Keratinocyte (primary cell): ENCODE results near the gene CD79A. TPM values are rescaled to one million over a fixed set of nuclear protein-coding genes. Genes with fewer than 3 reads are reported as not detected.

Experiments
- DNase-seq: peaks from one replicate; pipeline ENCODE4 v3.0.0-alpha.2; 2011; ENCODE audit warnings: low read depth, missing footprints, low spot score
- FAIRE-seq: peaks from 2 replicates; lab custom pipeline; 2011; peaks lifted over from hg19 to GRCh38; lab: Jason Lieb, UNC
- H2AFZ ChIP-seq: 2 replicates; pipeline ENCODE4 v1.6.0; 2012; ENCODE audit warnings: low read length, control low read depth, inconsistent platforms; ENCODE audit not compliant: control insufficient read depth
- H3K27ac ChIP-seq: 2 replicates; pipeline ENCODE4 v1.5.1; 2011; ENCODE audit warnings: low read length; ENCODE audit not compliant: control insufficient read depth, insufficient read depth
- H3K27me3 ChIP-seq: 3 replicates; pipeline ENCODE4 v1.6.0; 2011; ENCODE audit warnings: low read length; ENCODE audit not compliant: control insufficient read depth, insufficient read depth; ENCODE audit errors: extremely low read depth
- H3K36me3 ChIP-seq, 2 experiments: 2 replicates in 1 of 2; 3 replicates in 1 of 2; pipeline ENCODE4 v1.5.1; 2011; ENCODE audit warnings: low read length in 2 of 2, mild to moderate bottlenecking in 1 of 2; ENCODE audit not compliant: control insufficient read depth in 2 of 2, insufficient read depth in 2 of 2; ENCODE audit errors: extremely low read depth in 1 of 2
- H3K4me1 ChIP-seq: 3 replicates; pipeline ENCODE4 v1.5.1; 2011; ENCODE audit warnings: low read length; ENCODE audit not compliant: control insufficient read depth, insufficient read depth; ENCODE audit errors: extremely low read depth
- H3K4me2 ChIP-seq: 3 replicates; pipeline ENCODE4 v1.6.0; 2011; ENCODE audit warnings: low read depth, low read length; ENCODE audit not compliant: control insufficient read depth, insufficient read depth; ENCODE audit errors: extremely low read depth
- H3K4me3 ChIP-seq, 3 experiments: fragments of 200-600 bp in 1 of 3; sonication (generic) in 1 of 3; 2 replicates in 2 of 3; 3 replicates in 1 of 3; pipeline ENCODE4 v1.5.1; 2011 to 2016; ENCODE audit warnings: low read length in 3 of 3, mild to moderate bottlenecking in 3 of 3, control low read depth in 2 of 3, inconsistent platforms in 1 of 3, low read depth in 1 of 3, mixed read lengths in 1 of 3, mixed run types in 1 of 3, moderate library complexity in 1 of 3; ENCODE audit not compliant: control insufficient read depth in 2 of 3, insufficient read depth in 2 of 3; ENCODE audit errors: extremely low read depth in 1 of 3
- H3K79me2 ChIP-seq: 2 replicates; pipeline ENCODE4 v1.6.0; 2012; ENCODE audit warnings: low read length; ENCODE audit not compliant: control insufficient read depth, insufficient read depth
- H3K9ac ChIP-seq: 3 replicates; pipeline ENCODE4 v1.6.0; 2011; ENCODE audit warnings: low read length; ENCODE audit not compliant: control insufficient read depth, insufficient read depth; ENCODE audit errors: extremely low read depth
- H3K9me1 ChIP-seq: 3 replicates; pipeline ENCODE4 v1.6.0; 2011; ENCODE audit warnings: low read length; ENCODE audit not compliant: control insufficient read depth, insufficient read depth; ENCODE audit errors: extremely low read depth
- H3K9me3 ChIP-seq: 2 replicates; pipeline ENCODE4 v1.5.1; 2012; ENCODE audit warnings: low read depth, low read length; ENCODE audit not compliant: control insufficient read depth
- H4K20me1 ChIP-seq: 3 replicates; pipeline ENCODE4 v1.6.0; 2011; ENCODE audit warnings: low read length; ENCODE audit not compliant: control insufficient read depth, insufficient read depth; ENCODE audit errors: extremely low read depth
- EZH2 ChIP-seq: IDR thresholded peaks from one replicate; pipeline ENCODE4 v1.6.1; 2012; ENCODE audit warnings: inconsistent platforms, mild to moderate bottlenecking, low read length, moderate library complexity
- dilution Hi-C: fragments of 300-500 bp; cut with MboI; formaldehyde crosslinking; loops from one replicate; pipeline ENCODE4 v1.7.0; 2020; ENCODE audit warnings: low sequenced_read_pairs; ENCODE audit not compliant: extremely low pct_ligation_motif_present
- polyA plus RNA-seq, 5 experiments: library from polyadenylated mRNA; depleted of rRNA in 3 of 5; stranded (reverse) in 3 of 5; stranded (forward) in 1 of 5; unstranded in 1 of 5; fragments of >200 nt; gene quantifications; 1 replicate in 1 of 5; 2 replicates in 3 of 5; 3 replicates in 1 of 5; pipeline versions ENCODE4 v1.2.1 to v1.2.3, GENCODE V29; 2011 to 2012; ENCODE audit warnings: missing spikeins in 2 of 5, low read depth in 1 of 5, low replicate concordance in 1 of 5
- TF ChIP-seq, protein P1 (sequence below), 3 experiments: IDR thresholded peaks in 1 of 3; conservative IDR thresholded peaks in 1 of 3; optimal IDR thresholded peaks in 1 of 3; 2 replicates in 2 of 3; 3 replicates in 1 of 3; pipeline versions ENCODE3 to v1.5.1; 2011; ENCODE audit warnings: low read length in 3 of 3, mild to moderate bottlenecking in 3 of 3, moderate library complexity in 2 of 3, control low read depth in 1 of 3, inconsistent platforms in 1 of 3; ENCODE audit not compliant: insufficient read depth in 2 of 3; ENCODE audit errors: extremely low read depth in 1 of 3

Gene CD79A
- polyA plus RNA-seq, 1 donor (not counting 4 experiments of a cell fraction or from before 2014, with no cell fraction given): 0.07 TPM

DNA sequence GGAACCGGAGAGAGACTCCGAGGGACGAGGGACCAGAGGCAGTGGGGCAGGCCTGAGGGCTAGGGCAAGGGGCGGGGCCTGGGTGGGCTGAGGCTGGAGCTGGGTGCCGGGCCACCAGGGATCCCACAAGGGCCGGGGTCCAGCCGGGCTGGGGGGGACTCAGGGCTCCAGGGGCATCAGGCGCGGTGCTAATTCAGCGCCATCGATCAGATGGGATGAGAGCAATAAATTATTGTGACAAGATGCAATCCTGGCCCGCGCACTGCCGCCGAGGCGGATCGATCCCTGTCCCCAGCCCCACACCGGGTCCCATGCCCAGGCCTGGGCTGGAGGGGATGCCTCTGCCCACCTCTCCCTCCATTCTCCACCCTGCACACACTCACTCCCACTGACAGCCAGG, 45.5 kb downstream of the CD79A start:
- H3K9me1 ChIP-seq: no peaks in the 10 kb centered on the region
- dilution Hi-C loops: no loop called here
- DNase-seq (no peak), FAIRE-seq (no peak)
- peaks cover 8% of the 10 kb centered on the region for H3K9me3 ChIP-seq
- TF ChIP-seq EZH2: no peak
- TF ChIP-seq, protein P1, sequence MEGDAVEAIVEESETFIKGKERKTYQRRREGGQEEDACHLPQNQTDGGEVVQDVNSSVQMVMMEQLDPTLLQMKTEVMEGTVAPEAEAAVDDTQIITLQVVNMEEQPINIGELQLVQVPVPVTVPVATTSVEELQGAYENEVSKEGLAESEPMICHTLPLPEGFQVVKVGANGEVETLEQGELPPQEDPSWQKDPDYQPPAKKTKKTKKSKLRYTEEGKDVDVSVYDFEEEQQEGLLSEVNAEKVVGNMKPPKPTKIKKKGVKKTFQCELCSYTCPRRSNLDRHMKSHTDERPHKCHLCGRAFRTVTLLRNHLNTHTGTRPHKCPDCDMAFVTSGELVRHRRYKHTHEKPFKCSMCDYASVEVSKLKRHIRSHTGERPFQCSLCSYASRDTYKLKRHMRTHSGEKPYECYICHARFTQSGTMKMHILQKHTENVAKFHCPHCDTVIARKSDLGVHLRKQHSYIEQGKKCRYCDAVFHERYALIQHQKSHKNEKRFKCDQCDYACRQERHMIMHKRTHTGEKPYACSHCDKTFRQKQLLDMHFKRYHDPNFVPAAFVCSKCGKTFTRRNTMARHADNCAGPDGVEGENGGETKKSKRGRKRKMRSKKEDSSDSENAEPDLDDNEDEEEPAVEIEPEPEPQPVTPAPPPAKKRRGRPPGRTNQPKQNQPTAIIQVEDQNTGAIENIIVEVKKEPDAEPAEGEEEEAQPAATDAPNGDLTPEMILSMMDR (optimal IDR thresholded peaks at IDR 0.05 in 1 of 3, IDR thresholded peaks at IDR 0.05 in 1 of 3, conservative IDR thresholded peaks at IDR 0.05 in 1 of 3; ENCODE audit: extremely low read depth in 1 of 3, insufficient read depth in 2 of 3, low read length in 3 of 3): no peak
- no peaks in the 10 kb centered on the region for H3K36me3 ChIP-seq
- no peak overlapping the region for H3K4me3 ChIP-seq
- no peak overlapping the region for H2AFZ ChIP-seq
- H3K27ac ChIP-seq: no peak overlapping the region
- H3K9ac ChIP-seq: no peak overlapping the region
- no peaks in the 10 kb centered on the region for H3K4me1 ChIP-seq
- H3K79me2 ChIP-seq: no peaks in the 10 kb centered on the region
- H4K20me1 ChIP-seq: peaks cover 6% of the 10 kb centered on the region
- H3K4me2 ChIP-seq: no peak overlapping the region
- peaks cover 79% of the 10 kb centered on the region for H3K27me3 ChIP-seq

DNA sequence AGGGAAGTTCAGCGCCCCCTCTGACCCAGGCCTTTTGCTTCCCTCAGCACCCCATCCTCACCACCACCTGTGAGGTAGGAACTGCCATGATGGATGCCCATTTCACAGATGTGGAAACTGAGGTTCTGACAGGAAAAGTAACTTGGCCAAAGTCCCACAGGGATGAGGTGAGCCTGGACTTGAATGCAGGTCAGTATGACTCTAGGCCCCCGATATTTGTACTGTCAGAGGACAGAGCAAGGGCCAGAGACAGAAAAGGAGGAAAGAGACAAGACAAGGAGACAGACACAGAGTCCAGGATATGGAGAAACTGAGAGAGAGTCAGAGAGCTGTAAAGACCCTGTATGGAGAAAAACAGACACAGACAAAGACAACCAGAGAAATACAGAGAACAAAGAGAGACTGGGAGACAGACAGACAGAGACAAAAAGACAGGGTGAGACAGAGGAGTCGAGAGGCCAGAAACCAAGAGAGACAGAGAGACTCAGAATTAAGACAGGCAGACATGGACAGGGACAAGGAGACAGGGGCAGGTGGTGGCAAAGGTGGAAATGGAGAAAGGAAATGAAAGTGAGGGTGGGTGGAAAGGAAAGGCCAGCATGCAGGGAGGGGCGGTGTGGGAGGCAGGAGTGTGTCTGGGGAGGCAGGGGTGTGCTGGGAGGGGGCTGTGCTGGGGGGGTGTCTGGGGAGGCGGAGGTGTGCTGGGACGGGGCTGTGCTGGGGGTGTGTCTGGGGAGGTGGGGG, 46.1 kb downstream of the CD79A start:
- H3K36me3 ChIP-seq: no peaks in the 10 kb centered on the region
- no peak overlapping the region for H3K4me2 ChIP-seq
- FAIRE-seq (no peak), DNase-seq (no peak)
- peak; percentile 25 for TF ChIP-seq EZH2
- TF ChIP-seq, protein P1 (optimal IDR thresholded peaks at IDR 0.05 in 1 of 3, IDR thresholded peaks at IDR 0.05 in 1 of 3, conservative IDR thresholded peaks at IDR 0.05 in 1 of 3; ENCODE audit: extremely low read depth in 1 of 3, insufficient read depth in 2 of 3, low read length in 3 of 3): no peak
- peaks cover 78% of the 10 kb centered on the region for H3K27me3 ChIP-seq
- no peaks in the 10 kb centered on the region for H3K4me1 ChIP-seq
- H2AFZ ChIP-seq: no peak overlapping the region
- dilution Hi-C loops: no loop called here
- peaks cover 6% of the 10 kb centered on the region for H4K20me1 ChIP-seq
- no peak overlapping the region for H3K27ac ChIP-seq
- H3K9me1 ChIP-seq: no peaks in the 10 kb centered on the region
- no peak overlapping the region for H3K9ac ChIP-seq
- H3K4me3 ChIP-seq: no peak overlapping the region
- peaks cover 8% of the 10 kb centered on the region for H3K9me3 ChIP-seq
- no peaks in the 10 kb centered on the region for H3K79me2 ChIP-seq
